PC-3 (cell line): ENCODE results near the gene OTOP1.

Source experiments
- EZH2phosphoT487 ChIP-seq: fragments of 300-600 bp; sonication (generic); IDR thresholded peaks from 2 replicates; pipeline ENCODE4 v1.6.1; 2018; ENCODE audit warnings: mild to moderate bottlenecking, antibody characterized with exemption, low read length, borderline replicate concordance
- TF ChIP-seq, protein P1 (sequence below): fragments of 300-600 bp; sonication (generic); conservative IDR thresholded peaks from 2 replicates; pipeline ENCODE4 v1.5.1; 2017; ENCODE audit warnings: antibody characterized with exemption, low read depth, mild to moderate bottlenecking, low read length

- TF ChIP-seq EZH2phosphoT487 = no peak
- TF ChIP-seq, protein P1, sequence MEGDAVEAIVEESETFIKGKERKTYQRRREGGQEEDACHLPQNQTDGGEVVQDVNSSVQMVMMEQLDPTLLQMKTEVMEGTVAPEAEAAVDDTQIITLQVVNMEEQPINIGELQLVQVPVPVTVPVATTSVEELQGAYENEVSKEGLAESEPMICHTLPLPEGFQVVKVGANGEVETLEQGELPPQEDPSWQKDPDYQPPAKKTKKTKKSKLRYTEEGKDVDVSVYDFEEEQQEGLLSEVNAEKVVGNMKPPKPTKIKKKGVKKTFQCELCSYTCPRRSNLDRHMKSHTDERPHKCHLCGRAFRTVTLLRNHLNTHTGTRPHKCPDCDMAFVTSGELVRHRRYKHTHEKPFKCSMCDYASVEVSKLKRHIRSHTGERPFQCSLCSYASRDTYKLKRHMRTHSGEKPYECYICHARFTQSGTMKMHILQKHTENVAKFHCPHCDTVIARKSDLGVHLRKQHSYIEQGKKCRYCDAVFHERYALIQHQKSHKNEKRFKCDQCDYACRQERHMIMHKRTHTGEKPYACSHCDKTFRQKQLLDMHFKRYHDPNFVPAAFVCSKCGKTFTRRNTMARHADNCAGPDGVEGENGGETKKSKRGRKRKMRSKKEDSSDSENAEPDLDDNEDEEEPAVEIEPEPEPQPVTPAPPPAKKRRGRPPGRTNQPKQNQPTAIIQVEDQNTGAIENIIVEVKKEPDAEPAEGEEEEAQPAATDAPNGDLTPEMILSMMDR = no peak
These were observed 20.9 kb upstream of the OTOP1 start for GRCh38 chr4:4247696-4248028.
